OCI-M2 (cell line): Measurements from ENCODE around the gene PCYT2.
"Not testable (repeated sequence)": the region's sequence is repeated elsewhere in the genome, so short reads cannot be mapped to it uniquely, and the experiment has no call there.

Experiments used
- DNase-seq: peaks from one replicate; lab custom pipeline; 2025; ENCODE audit not compliant: unreplicated experiment; lab: John Stamatoyannopoulos, UW

The PCYT2 gene

GRCh38 chr17:81927653-81928543 lies 16.7 kb upstream of the PCYT2 start, which contains the start of gene MAFG:
MAFG (minus strand) TSS chr17:81927735; CDS start chr17:81923185, 4,550 bp downstream.
- peak; percentile 58 for DNase-seq

- DNase-seq: no peak
Measured at GRCh38 chr17:81927152-81927652, 16.0 kb upstream of the PCYT2 start.

- no peak for DNase-seq
Measured at GRCh38 chr17:81926451-81927151, 15.4 kb upstream of the PCYT2 start.

GRCh38 chr17:81925860-81926450 lies 14.8 kb upstream of the PCYT2 start:
- no peak for DNase-seq

GRCh38 chr17:81924557-81925532 lies 13.6 kb upstream of the PCYT2 start:
- no peak for DNase-seq

- DNase-seq: peak; percentile 46
Measured at GRCh38 chr17:81923302-81924260, 12.4 kb upstream of the PCYT2 start.

- no peak for DNase-seq
Measured at GRCh38 chr17:81922566-81923301, 11.5 kb upstream of the PCYT2 start.

- DNase-seq: no peak
Measured at GRCh38 chr17:81921996-81922565, 10.9 kb upstream of the PCYT2 start.

GRCh38 chr17:81921537-81921862 lies 10.3 kb upstream of the PCYT2 start:
- no peak for DNase-seq

GRCh38 chr17:81920612-81921536 lies 9.7 kb upstream of the PCYT2 start:
- DNase-seq: no peak

- no peak for DNase-seq
Measured at GRCh38 chr17:81918832-81919545, 7.8 kb upstream of the PCYT2 start.

GRCh38 chr17:81918333-81918669 lies 7.1 kb upstream of the PCYT2 start:
- not testable (repeated sequence) for DNase-seq

- DNase-seq: no peak
Measured at GRCh38 chr17:81917565-81918332, 6.5 kb upstream of the PCYT2 start, which contains the start of gene SIRT7. SIRT7 (minus strand) TSS chr17:81918176; CDS start chr17:81918131, 45 bp downstream.

GRCh38 chr17:81916234-81917001 lies 5.2 kb upstream of the PCYT2 start:
- no peak for DNase-seq

GRCh38 chr17:81915331-81915730 lies 4.1 kb upstream of the PCYT2 start:
- no peak for DNase-seq
